ENCODE measurements around the gene FGFR4. TPM values are rescaled to one million over a fixed set of nuclear protein-coding genes. Genes with fewer than 3 reads are reported as not detected.

FGFR4 gene
- total and polyA plus RNA-seq, 2 donors (not counting 1 experiment from before 2014, with no cell fraction given) = 12.6 to 28.4 TPM

- H3K4me2 ChIP-seq (ENCODE audit: extremely low read depth, insufficient read depth, low read length) = no peak overlapping the region
- no peaks in the 10 kb centered on the region for H3K9me3 ChIP-seq (ENCODE audit: control insufficient read depth, insufficient read depth, low read depth, low read length)
- H3K4me3 ChIP-seq (replicated peaks in 1 of 4; ENCODE audit: control extremely low read depth in 1 of 4, insufficient read depth in 1 of 4, low read depth in 3 of 4, low read length in 4 of 4) = no peak overlapping the region
- no peaks in the 10 kb centered on the region for H4K20me1 ChIP-seq (ENCODE audit: control insufficient read depth, extremely low read depth, insufficient read depth, low read length)
- H3K9ac ChIP-seq (ENCODE audit: insufficient read depth, low read length) = no peak overlapping the region
- no peaks in the 10 kb centered on the region for H3K27me3 ChIP-seq (ENCODE audit: control insufficient read depth, insufficient read depth, low read length)
- no peaks in the 10 kb centered on the region for H3K4me1 ChIP-seq (ENCODE audit: control insufficient read depth, extremely low read depth, insufficient read depth, low read length)
- H2AFZ ChIP-seq (ENCODE audit: low read length) = no peak overlapping the region
- H3K36me3 ChIP-seq (ENCODE audit: control insufficient read depth, insufficient read depth, low read length) = peaks cover 7% of the 10 kb centered on the region
- no peaks in the 10 kb centered on the region for H3K79me2 ChIP-seq (ENCODE audit: control insufficient read depth, insufficient read depth, low read length)
- TF ChIP-seq EZH2 (IDR thresholded peaks at IDR 0.05; ENCODE audit: low read length, missing control alignments) (no peak), CTCF (conservative IDR thresholded peaks at IDR 0.05 in 1 of 2, IDR thresholded peaks at IDR 0.05 in 1 of 2; ENCODE audit: low read depth in 1 of 2, low read length in 2 of 2) (no peak)
- H3K27ac ChIP-seq (ENCODE audit: insufficient read depth, low read length) = no peak overlapping the region
- DNase-seq (ENCODE audit: low read depth in 2 of 2) = no peak
Observed at GRCh38 chr5:177066224-177066623, 20.5 kb upstream of the FGFR4 start.

DNA sequence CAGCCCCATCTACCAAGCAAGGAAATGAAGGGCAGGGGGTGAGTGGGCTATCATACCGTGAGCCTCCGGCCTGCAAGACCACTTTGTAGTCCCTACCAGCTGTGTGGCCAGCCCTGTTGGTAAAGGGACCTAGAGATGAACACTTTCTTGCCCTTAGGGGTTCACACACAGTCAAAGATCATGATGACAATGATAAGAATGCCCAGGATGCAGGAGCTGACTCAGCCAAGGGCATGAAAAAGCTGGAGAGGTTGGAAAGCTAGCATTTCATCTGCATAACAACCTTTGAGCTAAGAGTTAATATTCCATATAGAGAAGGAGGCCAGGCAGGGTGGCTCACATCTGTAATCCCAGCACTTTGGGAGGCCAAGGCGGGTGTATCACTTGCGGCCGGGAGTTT, 19.2 kb upstream of the FGFR4 start:
- no peak for DNase-seq (ENCODE audit: low read depth in 2 of 2)
- Histone ChIP-seq H3K4me2 (ENCODE audit: extremely low read depth, insufficient read depth, low read length) (no peak overlapping the region), H3K36me3 (ENCODE audit: control insufficient read depth, insufficient read depth, low read length) (peaks cover 7% of the 10 kb centered on the region), H3K4me1 (ENCODE audit: control insufficient read depth, extremely low read depth, insufficient read depth, low read length) (peaks cover 2% of the 10 kb centered on the region), H3K9ac (ENCODE audit: insufficient read depth, low read length) (no peak overlapping the region), H4K20me1 (ENCODE audit: control insufficient read depth, extremely low read depth, insufficient read depth, low read length) (no peaks in the 10 kb centered on the region), H3K9me3 (ENCODE audit: control insufficient read depth, insufficient read depth, low read depth, low read length) (no peaks in the 10 kb centered on the region), H3K4me3 (replicated peaks in 1 of 4; ENCODE audit: control extremely low read depth in 1 of 4, insufficient read depth in 1 of 4, low read depth in 3 of 4, low read length in 4 of 4) (no peak overlapping the region), H2AFZ (ENCODE audit: low read length) (no peak overlapping the region), H3K27ac (ENCODE audit: insufficient read depth, low read length) (no peak overlapping the region), H3K27me3 (ENCODE audit: control insufficient read depth, insufficient read depth, low read length) (no peaks in the 10 kb centered on the region), H3K79me2 (ENCODE audit: control insufficient read depth, insufficient read depth, low read length) (no peaks in the 10 kb centered on the region)
- TF ChIP-seq CTCF (conservative IDR thresholded peaks at IDR 0.05 in 1 of 2, IDR thresholded peaks at IDR 0.05 in 1 of 2; ENCODE audit: low read depth in 1 of 2, low read length in 2 of 2) (no peak), EZH2 (IDR thresholded peaks at IDR 0.05; ENCODE audit: low read length, missing control alignments) (no peak)

DNA sequence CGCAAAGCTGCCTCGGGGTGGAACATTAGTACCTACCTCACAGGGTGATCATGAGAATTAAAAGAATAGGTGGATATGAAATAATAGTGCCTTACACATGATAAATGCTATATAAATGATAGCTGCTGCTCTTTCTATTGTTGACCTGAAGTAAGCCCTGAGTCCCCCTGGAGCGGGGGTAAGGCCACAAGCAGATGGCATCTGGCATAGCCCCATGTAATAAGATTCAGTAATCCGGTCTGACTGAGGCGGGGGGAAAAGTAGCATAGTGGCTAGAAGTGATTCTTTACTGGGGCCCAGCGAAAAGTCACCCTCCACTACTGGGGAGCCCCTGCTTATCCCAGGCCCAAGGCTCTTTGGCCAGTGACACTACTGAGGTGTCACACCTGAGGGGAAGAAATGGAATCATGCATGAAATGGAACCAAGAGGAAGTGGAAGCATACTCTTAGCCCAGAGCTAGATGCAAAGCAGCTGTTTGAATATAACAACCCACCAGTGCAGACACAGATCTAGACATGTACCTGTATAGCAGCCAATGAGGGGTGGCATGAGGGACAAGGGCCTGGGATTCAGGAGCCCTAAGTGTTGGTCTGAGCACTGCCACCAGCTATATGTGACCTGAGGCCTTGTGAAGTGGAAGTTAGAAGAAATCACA, 16.1 kb upstream of the FGFR4 start:
- Histone ChIP-seq H3K9me3 (ENCODE audit: control insufficient read depth, insufficient read depth, low read depth, low read length) (no peaks in the 10 kb centered on the region), H3K27me3 (ENCODE audit: control insufficient read depth, insufficient read depth, low read length) (no peaks in the 10 kb centered on the region), H3K4me2 (ENCODE audit: extremely low read depth, insufficient read depth, low read length) (no peak overlapping the region), H3K9ac (ENCODE audit: insufficient read depth, low read length) (no peak overlapping the region), H3K36me3 (ENCODE audit: control insufficient read depth, insufficient read depth, low read length) (no peaks in the 10 kb centered on the region), H3K27ac (ENCODE audit: insufficient read depth, low read length) (no peak overlapping the region), H3K79me2 (ENCODE audit: control insufficient read depth, insufficient read depth, low read length) (no peaks in the 10 kb centered on the region), H3K4me3 (replicated peaks in 1 of 4; ENCODE audit: control extremely low read depth in 1 of 4, insufficient read depth in 1 of 4, low read depth in 3 of 4, low read length in 4 of 4) (no peak overlapping the region), H3K4me1 (ENCODE audit: control insufficient read depth, extremely low read depth, insufficient read depth, low read length) (peaks cover 2% of the 10 kb centered on the region), H4K20me1 (ENCODE audit: control insufficient read depth, extremely low read depth, insufficient read depth, low read length) (no peaks in the 10 kb centered on the region), H2AFZ (ENCODE audit: low read length) (no peak overlapping the region)
- TF ChIP-seq CTCF (conservative IDR thresholded peaks at IDR 0.05 in 1 of 2, IDR thresholded peaks at IDR 0.05 in 1 of 2; ENCODE audit: low read depth in 1 of 2, low read length in 2 of 2) = no peak
- no peak for TF ChIP-seq EZH2 (IDR thresholded peaks at IDR 0.05; ENCODE audit: low read length, missing control alignments)
- DNase-seq (ENCODE audit: low read depth in 2 of 2) = no peak

Measured in fibroblast of lung (primary cell).